HG02943 (cell line): Measurements from ENCODE around the gene ARHGAP6.

Source experiments
- ATAC-seq: cut with Tn5 transposase; IDR thresholded peaks from one replicate; pipeline ENCODE4 v1.9.1; 2021; ENCODE audit warnings: mild to moderate bottlenecking, low read depth, moderate library complexity; ENCODE audit not compliant: unreplicated experiment

The ARHGAP6 gene

GRCh38 chrX:11089802-11090201 is 575.9 kb downstream of the ARHGAP6 start:
- ATAC-seq: no peak
